GM12878 (cell line): ENCODE results near the gene RPLP2.

Source experiments
- CTCF ChIP-seq, 3 experiments: IDR thresholded peaks in 2 of 3; conservative IDR thresholded peaks in 1 of 3; 2 replicates each; pipeline ENCODE4 v1.5.1; 2011; ENCODE audit warnings: low read depth in 3 of 3, low read length in 3 of 3, mild to moderate bottlenecking in 3 of 3, control low read depth in 2 of 3, moderate library complexity in 2 of 3, inconsistent platforms in 1 of 3, mixed read lengths in 1 of 3; ENCODE audit not compliant: control insufficient read depth in 2 of 3, insufficient read depth in 1 of 3; ENCODE audit errors: extremely low read depth in 1 of 3
- EP300 ChIP-seq, 2 experiments: fragments of 150-350 bp in 1 of 2; IDR thresholded peaks; 2 replicates each; pipeline ENCODE4 v1.6.1; 2011 to 2012; ENCODE audit warnings: low read depth in 2 of 2, low read length in 2 of 2, borderline replicate concordance in 1 of 2, improper control_type of control experiment in 1 of 2, inconsistent platforms in 1 of 2; ENCODE audit not compliant: control insufficient read depth in 1 of 2
- NFXL1 ChIP-seq: fragments of 450-650 bp; IDR thresholded peaks from 2 replicates; pipeline ENCODE4 v1.6.1; 2017; ENCODE audit warnings: antibody characterized with exemption, mild to moderate bottlenecking, borderline replicate concordance
- POLR2A ChIP-seq: IDR thresholded peaks from 2 replicates; pipeline ENCODE4 v1.6.1; 2011; ENCODE audit warnings: low read depth, mild to moderate bottlenecking, low read length
- POLR2AphosphoS2 ChIP-seq: IDR thresholded peaks from 2 replicates; pipeline ENCODE4 v1.6.1; 2011; ENCODE audit warnings: low read depth, mild to moderate bottlenecking, low read length, improper control_type of control experiment, moderate library complexity
- RAD21 ChIP-seq: IDR thresholded peaks from 2 replicates; pipeline ENCODE4 v1.6.1; 2011; ENCODE audit warnings: mild to moderate bottlenecking, low read depth, low read length, moderate library complexity; ENCODE audit not compliant: insufficient read depth
- RAD51 ChIP-seq: fragments of 450-650 bp; IDR thresholded peaks from 2 replicates; pipeline ENCODE4 v1.6.1; 2016; ENCODE audit warnings: moderate library complexity, mild to moderate bottlenecking, inconsistent platforms
- STAT1 ChIP-seq: fragments of 450-650 bp; conservative IDR thresholded peaks from 2 replicates; pipeline ENCODE4 v1.6.1; 2014; ENCODE audit warnings: antibody characterized with exemption, mild to moderate bottlenecking
- TBL1XR1 ChIP-seq: IDR thresholded peaks from 2 replicates; pipeline ENCODE4 v1.6.1; 2012; ENCODE audit warnings: low read depth, low read length, improper control_type of control experiment
- ZNF24 ChIP-seq: fragments of 450-650 bp; IDR thresholded peaks from 2 replicates; pipeline ENCODE4 v1.6.1; 2017; ENCODE audit warnings: antibody characterized with exemption, mild to moderate bottlenecking

- TF ChIP-seq CTCF (IDR thresholded peaks at IDR 0.05 in 2 of 3, conservative IDR thresholded peaks at IDR 0.05 in 1 of 3; ENCODE audit: control insufficient read depth in 2 of 3, extremely low read depth in 1 of 3, insufficient read depth in 1 of 3, low read depth in 3 of 3, low read length in 3 of 3) = no peak
- no peak for TF ChIP-seq POLR2A
- TF ChIP-seq POLR2AphosphoS2 = no peak
- no peak for TF ChIP-seq STAT1
- no peak for TF ChIP-seq ZNF24
- no peak for TF ChIP-seq TBL1XR1
- TF ChIP-seq NFXL1 = no peak
- no peak for TF ChIP-seq RAD21
- no peak for TF ChIP-seq EP300 (IDR thresholded peaks at IDR 0.05; ENCODE audit: borderline replicate concordance in 1 of 2, control insufficient read depth in 1 of 2, low read depth in 2 of 2, low read length in 2 of 2)
- no peak for TF ChIP-seq RAD51
Observed at GRCh38 chr11:804599-804964, 5.2 kb upstream of the RPLP2 start.
